K562 (cell line): ENCODE data around the gene REM1.

ENCODE experiments used
- CREB1 ChIP-seq, 2 experiments: sonication (generic) in 1 of 2; formaldehyde crosslinking in 1 of 2; IDR thresholded peaks; 2 replicates each; pipeline versions ENCODE4 v1.6.1 to v1.8.0; 2012 to 2022; ENCODE audit warnings: inconsistent platforms in 1 of 2, mild to moderate bottlenecking in 1 of 2, missing genetic modification reagents in 1 of 2, moderate library complexity in 1 of 2
- HMG20A ChIP-seq: fragments of 450-650 bp; formaldehyde crosslinking; conservative IDR thresholded peaks from 2 replicates; pipeline ENCODE4 v1.4.0; 2020; ENCODE audit warnings: mild to moderate bottlenecking, mixed read lengths
- MGA ChIP-seq: fragments of 450-650 bp; IDR thresholded peaks from 2 replicates; pipeline ENCODE4 v1.6.1; 2016; ENCODE audit warnings: mild to moderate bottlenecking, moderate library complexity
- TF ChIP-seq, protein P1 (sequence below): fragments of 200-800 bp; sonication (Bioruptor generic); IDR thresholded peaks from 2 replicates; pipeline ENCODE4 v1.6.1; 2016; ENCODE audit warnings: missing genetic modification characterization, missing compliant biosample characterization

GRCh38 chr20:31484001-31484400 lies 8.9 kb downstream of the REM1 start:
- peak; percentile 78 for TF ChIP-seq MGA
- TF ChIP-seq CREB1 (IDR thresholded peaks at IDR 0.05) = no peak
- no peak for TF ChIP-seq CREB1 (CRISPR knock-in tag; IDR thresholded peaks at IDR 0.05)
- no peak for TF ChIP-seq HMG20A
- TF ChIP-seq, protein P1, sequence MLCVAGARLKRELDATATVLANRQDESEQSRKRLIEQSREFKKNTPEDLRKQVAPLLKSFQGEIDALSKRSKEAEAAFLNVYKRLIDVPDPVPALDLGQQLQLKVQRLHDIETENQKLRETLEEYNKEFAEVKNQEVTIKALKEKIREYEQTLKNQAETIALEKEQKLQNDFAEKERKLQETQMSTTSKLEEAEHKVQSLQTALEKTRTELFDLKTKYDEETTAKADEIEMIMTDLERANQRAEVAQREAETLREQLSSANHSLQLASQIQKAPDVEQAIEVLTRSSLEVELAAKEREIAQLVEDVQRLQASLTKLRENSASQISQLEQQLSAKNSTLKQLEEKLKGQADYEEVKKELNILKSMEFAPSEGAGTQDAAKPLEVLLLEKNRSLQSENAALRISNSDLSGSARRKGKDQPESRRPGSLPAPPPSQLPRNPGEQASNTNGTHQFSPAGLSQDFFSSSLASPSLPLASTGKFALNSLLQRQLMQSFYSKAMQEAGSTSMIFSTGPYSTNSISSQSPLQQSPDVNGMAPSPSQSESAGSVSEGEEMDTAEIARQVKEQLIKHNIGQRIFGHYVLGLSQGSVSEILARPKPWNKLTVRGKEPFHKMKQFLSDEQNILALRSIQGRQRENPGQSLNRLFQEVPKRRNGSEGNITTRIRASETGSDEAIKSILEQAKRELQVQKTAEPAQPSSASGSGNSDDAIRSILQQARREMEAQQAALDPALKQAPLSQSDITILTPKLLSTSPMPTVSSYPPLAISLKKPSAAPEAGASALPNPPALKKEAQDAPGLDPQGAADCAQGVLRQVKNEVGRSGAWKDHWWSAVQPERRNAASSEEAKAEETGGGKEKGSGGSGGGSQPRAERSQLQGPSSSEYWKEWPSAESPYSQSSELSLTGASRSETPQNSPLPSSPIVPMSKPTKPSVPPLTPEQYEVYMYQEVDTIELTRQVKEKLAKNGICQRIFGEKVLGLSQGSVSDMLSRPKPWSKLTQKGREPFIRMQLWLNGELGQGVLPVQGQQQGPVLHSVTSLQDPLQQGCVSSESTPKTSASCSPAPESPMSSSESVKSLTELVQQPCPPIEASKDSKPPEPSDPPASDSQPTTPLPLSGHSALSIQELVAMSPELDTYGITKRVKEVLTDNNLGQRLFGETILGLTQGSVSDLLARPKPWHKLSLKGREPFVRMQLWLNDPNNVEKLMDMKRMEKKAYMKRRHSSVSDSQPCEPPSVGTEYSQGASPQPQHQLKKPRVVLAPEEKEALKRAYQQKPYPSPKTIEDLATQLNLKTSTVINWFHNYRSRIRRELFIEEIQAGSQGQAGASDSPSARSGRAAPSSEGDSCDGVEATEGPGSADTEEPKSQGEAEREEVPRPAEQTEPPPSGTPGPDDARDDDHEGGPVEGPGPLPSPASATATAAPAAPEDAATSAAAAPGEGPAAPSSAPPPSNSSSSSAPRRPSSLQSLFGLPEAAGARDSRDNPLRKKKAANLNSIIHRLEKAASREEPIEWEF = no peak
